Fibroblast of lung (primary cell): ENCODE results near the gene UTP20. TPM values are rescaled to one million over a fixed set of nuclear protein-coding genes. Genes with fewer than 3 reads are reported as not detected.
"Not testable (repeated sequence)": the region's sequence is repeated elsewhere in the genome, so short reads cannot be mapped to it uniquely, and the experiment has no call there.

Experiments used
- DNase-seq, 2 donors: peaks; one replicate each; pipeline versions ENCODE4 v3.0.0 to v3.0.0-alpha.2; 2010; ENCODE audit warnings: low read depth in 2 of 2
- H2AFZ ChIP-seq: 2 replicates; pipeline ENCODE4 v1.5.1; 2012; ENCODE audit warnings: low read length, control low read depth, inconsistent platforms
- H3K27ac ChIP-seq: 2 replicates; pipeline ENCODE4 v1.5.1; 2011; ENCODE audit warnings: low read length, control low read depth; ENCODE audit not compliant: insufficient read depth
- H3K27me3 ChIP-seq: 2 replicates; pipeline ENCODE4 v1.5.1; 2011; ENCODE audit warnings: mild to moderate bottlenecking, low read length; ENCODE audit not compliant: control insufficient read depth, insufficient read depth
- H3K36me3 ChIP-seq: 2 replicates; pipeline ENCODE4 v1.5.1; 2011; ENCODE audit warnings: low read length; ENCODE audit not compliant: control insufficient read depth, insufficient read depth
- H3K4me1 ChIP-seq: 2 replicates; pipeline ENCODE4 v1.5.1; 2011; ENCODE audit warnings: low read length; ENCODE audit not compliant: control insufficient read depth, insufficient read depth; ENCODE audit errors: extremely low read depth
- H3K4me2 ChIP-seq: 2 replicates; pipeline ENCODE4 v1.5.1; 2011; ENCODE audit warnings: low read length, control low read depth; ENCODE audit not compliant: insufficient read depth; ENCODE audit errors: extremely low read depth
- H3K4me3 ChIP-seq, 4 experiments: fragments of 200-600 bp in 1 of 4; sonication (generic) in 1 of 4; replicated peaks in 1 of 4; 2 replicates each; pipeline ENCODE4 v1.5.1; 2011 to 2016; ENCODE audit warnings: low read length in 4 of 4, low read depth in 3 of 4, mild to moderate bottlenecking in 3 of 4, control low read depth in 2 of 4, inconsistent platforms in 1 of 4, mixed read lengths in 1 of 4; ENCODE audit not compliant: insufficient read depth in 1 of 4; ENCODE audit errors: control extremely low read depth in 1 of 4
- H3K79me2 ChIP-seq: 2 replicates; pipeline ENCODE4 v1.5.1; 2012; ENCODE audit warnings: mild to moderate bottlenecking, low read length, inconsistent platforms; ENCODE audit not compliant: control insufficient read depth, insufficient read depth
- H3K9ac ChIP-seq: 2 replicates; pipeline ENCODE4 v1.5.1; 2011; ENCODE audit warnings: mild to moderate bottlenecking, low read length, control low read depth; ENCODE audit not compliant: insufficient read depth
- H3K9me3 ChIP-seq: 2 replicates; pipeline ENCODE4 v1.5.1; 2012; ENCODE audit warnings: low read depth, low read length; ENCODE audit not compliant: control insufficient read depth, insufficient read depth
- H4K20me1 ChIP-seq: 2 replicates; pipeline ENCODE4 v1.5.1; 2011; ENCODE audit warnings: low read length; ENCODE audit not compliant: control insufficient read depth, insufficient read depth; ENCODE audit errors: extremely low read depth
- EZH2 ChIP-seq: IDR thresholded peaks from 2 replicates; pipeline ENCODE4 v1.5.1; 2012; ENCODE audit warnings: low read length, control low read depth, mild to moderate bottlenecking; ENCODE audit errors: missing control alignments
- polyA plus RNA-seq, 2 donors: library from polyadenylated mRNA; depleted of rRNA in 1 of 2; stranded (reverse) in 1 of 2; unstranded in 1 of 2; fragments of >200 nt; gene quantifications; 2 replicates each; pipeline ENCODE4 v1.2.1, GENCODE V29; 2011 to 2012; ENCODE audit warnings: missing spikeins in 1 of 2
- total RNA-seq: library from RNA; depleted of rRNA; stranded (reverse); fragments of >200 nt; gene quantifications from 2 replicates; pipeline ENCODE4 v1.2.1, GENCODE V29; 2014
- TF ChIP-seq, protein P1 (sequence below), 2 donors: IDR thresholded peaks in 1 of 2; conservative IDR thresholded peaks in 1 of 2; 1 replicate in 1 of 2; 2 replicates in 1 of 2; pipeline ENCODE4 v1.5.1; 2011 to 2012; ENCODE audit warnings: low read length in 2 of 2, control low read depth in 1 of 2, inconsistent platforms in 1 of 2, low read depth in 1 of 2, mild to moderate bottlenecking in 1 of 2

The UTP20 gene
- total and polyA plus RNA-seq, 2 donors (not counting 1 experiment from before 2014, with no cell fraction given) = 13.3 to 13.7 TPM

DNA sequence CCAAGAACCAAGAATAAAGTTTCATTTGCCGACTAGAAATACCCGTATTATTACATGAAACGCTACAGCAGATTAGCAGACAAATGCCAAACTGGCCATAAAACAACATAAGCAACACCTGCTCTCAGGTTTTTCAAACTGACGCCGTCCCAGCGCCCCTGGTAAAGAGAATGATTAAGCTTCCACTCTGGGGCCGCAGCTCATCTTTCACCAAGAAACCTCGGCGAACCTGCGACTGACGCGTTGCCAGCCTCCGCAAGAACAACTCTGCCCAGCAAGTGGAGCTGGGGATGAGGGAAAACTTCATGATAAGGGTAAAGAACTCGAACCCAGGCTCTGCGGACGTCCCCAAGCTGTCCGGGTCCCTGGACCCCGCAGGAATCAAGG lies 127.1 kb downstream of the UTP20 start:
- TF ChIP-seq EZH2 = no peak
- TF ChIP-seq, protein P1, sequence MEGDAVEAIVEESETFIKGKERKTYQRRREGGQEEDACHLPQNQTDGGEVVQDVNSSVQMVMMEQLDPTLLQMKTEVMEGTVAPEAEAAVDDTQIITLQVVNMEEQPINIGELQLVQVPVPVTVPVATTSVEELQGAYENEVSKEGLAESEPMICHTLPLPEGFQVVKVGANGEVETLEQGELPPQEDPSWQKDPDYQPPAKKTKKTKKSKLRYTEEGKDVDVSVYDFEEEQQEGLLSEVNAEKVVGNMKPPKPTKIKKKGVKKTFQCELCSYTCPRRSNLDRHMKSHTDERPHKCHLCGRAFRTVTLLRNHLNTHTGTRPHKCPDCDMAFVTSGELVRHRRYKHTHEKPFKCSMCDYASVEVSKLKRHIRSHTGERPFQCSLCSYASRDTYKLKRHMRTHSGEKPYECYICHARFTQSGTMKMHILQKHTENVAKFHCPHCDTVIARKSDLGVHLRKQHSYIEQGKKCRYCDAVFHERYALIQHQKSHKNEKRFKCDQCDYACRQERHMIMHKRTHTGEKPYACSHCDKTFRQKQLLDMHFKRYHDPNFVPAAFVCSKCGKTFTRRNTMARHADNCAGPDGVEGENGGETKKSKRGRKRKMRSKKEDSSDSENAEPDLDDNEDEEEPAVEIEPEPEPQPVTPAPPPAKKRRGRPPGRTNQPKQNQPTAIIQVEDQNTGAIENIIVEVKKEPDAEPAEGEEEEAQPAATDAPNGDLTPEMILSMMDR (conservative IDR thresholded peaks at IDR 0.05 in 1 of 2, IDR thresholded peaks at IDR 0.05 in 1 of 2; ENCODE audit: low read depth in 1 of 2, low read length in 2 of 2) = no peak
- H3K36me3 ChIP-seq = no peaks in the 10 kb centered on the region
- peak overlapping the region; percentile 65 to 95 (median 83) for H3K4me3 ChIP-seq
- H3K9ac ChIP-seq = peak overlapping the region; percentile 85
- H4K20me1 ChIP-seq = no peaks in the 10 kb centered on the region
- no peaks in the 10 kb centered on the region for H3K9me3 ChIP-seq
- peak overlapping the region; percentile 88 for H3K4me2 ChIP-seq
- peak overlapping the region; percentile 92 for H3K27ac ChIP-seq
- no peak for DNase-seq
- peaks cover 44% of the 10 kb centered on the region for H3K79me2 ChIP-seq
- peak overlapping the region; percentile 69 for H2AFZ ChIP-seq
- no peaks in the 10 kb centered on the region for H3K27me3 ChIP-seq
- no peaks in the 10 kb centered on the region for H3K4me1 ChIP-seq

DNA sequence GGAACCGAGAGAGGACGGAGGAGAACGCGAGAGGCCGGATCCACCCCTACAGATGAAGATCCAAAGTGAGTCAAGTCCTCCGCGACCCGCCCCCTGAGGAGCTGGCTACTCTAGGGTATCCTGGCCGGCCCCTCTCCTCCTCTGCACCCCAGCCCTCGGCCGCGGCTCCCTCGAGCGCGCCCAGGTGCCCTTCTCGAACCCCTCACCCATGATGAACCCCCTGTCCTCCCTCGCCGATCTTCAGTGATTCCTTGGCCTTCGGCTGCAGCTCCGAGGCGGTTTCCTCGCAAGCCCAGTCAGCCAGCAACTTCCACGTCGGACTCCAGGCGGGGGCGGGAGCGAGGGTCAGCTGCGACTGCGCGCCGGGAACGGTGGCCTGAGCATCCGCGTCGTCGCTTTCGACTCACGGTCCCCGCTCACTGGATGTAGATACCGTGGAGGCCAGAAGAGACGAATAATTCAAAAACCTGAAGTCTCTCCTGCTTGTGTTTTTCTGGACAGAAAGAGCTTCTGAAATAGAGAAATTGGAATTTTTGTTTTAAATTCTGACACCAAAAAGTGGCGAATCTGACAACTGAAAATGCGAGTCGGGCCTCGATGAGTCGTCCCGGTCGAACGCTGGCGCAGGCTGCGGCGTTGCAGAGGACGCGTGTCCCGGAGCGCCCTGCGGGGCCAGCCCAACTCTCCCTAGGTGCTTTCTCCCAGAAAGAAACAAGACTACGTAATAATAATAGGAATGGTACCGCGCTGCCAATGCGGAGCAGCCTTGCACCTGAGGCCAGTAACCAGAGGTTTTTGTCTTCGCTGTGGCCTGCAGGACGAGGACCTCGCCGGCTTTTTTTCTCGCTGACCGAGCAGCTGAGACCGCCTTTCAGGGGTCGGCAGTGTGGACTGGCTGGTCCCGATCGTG lies 127.8 kb downstream of the UTP20 start, which contains the start of gene ARL1:
Gene ARL1 (minus strand): TSS at position 337 of the 910 bp plus-strand sequence. CDS start 127 bp downstream, at position 210.
- H4K20me1 ChIP-seq = no peaks in the 10 kb centered on the region
- DNase-seq = peak; percentile 91 to 92
- no peaks in the 10 kb centered on the region for H3K27me3 ChIP-seq
- H3K9me3 ChIP-seq = no peaks in the 10 kb centered on the region
- peak within 1 kb of the TSS; percentile 69 for H2AFZ ChIP-seq
- peak within 1 kb of the TSS; percentile 88 for H3K4me2 ChIP-seq
- peak within 1 kb of the TSS; percentile 85 for H3K9ac ChIP-seq
- peak within 1 kb of the TSS; percentile 92 for H3K27ac ChIP-seq
- H3K4me3 ChIP-seq = peak within 1 kb of the TSS; percentile 65 to 95 (median 83)
- no peaks in the 10 kb centered on the region for H3K4me1 ChIP-seq
- TF ChIP-seq, protein P1 (conservative IDR thresholded peaks at IDR 0.05 in 1 of 2, IDR thresholded peaks at IDR 0.05 in 1 of 2; ENCODE audit: low read depth in 1 of 2, low read length in 2 of 2) = no peak
- no peak for TF ChIP-seq EZH2
- H3K79me2 ChIP-seq = peaks cover 39% of the 10 kb centered on the region
- no peaks in the 10 kb centered on the region for H3K36me3 ChIP-seq

DNA sequence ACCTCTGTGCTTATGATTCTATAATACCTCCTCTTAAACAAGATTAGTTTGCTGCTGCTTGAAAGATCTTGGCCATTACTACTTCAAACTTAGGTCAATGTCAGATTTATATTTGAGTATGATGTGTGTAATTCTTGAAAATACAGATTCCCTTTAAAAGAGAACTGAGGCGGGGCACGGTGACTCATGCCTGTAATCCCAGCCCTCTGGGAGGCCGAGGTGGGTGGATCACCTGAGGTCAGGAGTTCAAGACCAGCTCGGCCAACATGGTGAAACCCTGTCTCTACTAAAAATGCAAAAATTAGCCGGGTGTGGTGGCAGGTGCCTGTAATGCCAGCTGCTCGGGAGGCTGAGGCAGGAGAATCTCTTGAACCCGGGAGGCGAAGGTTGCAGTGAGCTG lies 130.3 kb downstream of the UTP20 start:
- not testable (repeated sequence) for H2AFZ ChIP-seq, H3K4me3 ChIP-seq, H3K36me3 ChIP-seq, H3K4me2 ChIP-seq, H3K9ac ChIP-seq, H3K27me3 ChIP-seq, H4K20me1 ChIP-seq, H3K4me1 ChIP-seq, H3K27ac ChIP-seq, DNase-seq, H3K9me3 ChIP-seq
- H3K79me2 ChIP-seq = peaks cover 18% of the 10 kb centered on the region
